DMS114 treated with DMSO at 0.1 percent for 48 hours (cell line): ENCODE results near the gene DCUN1D2.
A peak's percentile ranks its signal among the peaks of the same experiment; 100 is the strongest.
"Not testable (repeated sequence)": the region's sequence is repeated elsewhere in the genome, so short reads cannot be mapped to it uniquely, and the experiment has no call there.

Experiments
- DNase-seq: peaks from one replicate; lab custom pipeline; 2025; ENCODE audit not compliant: unreplicated experiment; lab: John Stamatoyannopoulos, UW

Gene DCUN1D2

DNA sequence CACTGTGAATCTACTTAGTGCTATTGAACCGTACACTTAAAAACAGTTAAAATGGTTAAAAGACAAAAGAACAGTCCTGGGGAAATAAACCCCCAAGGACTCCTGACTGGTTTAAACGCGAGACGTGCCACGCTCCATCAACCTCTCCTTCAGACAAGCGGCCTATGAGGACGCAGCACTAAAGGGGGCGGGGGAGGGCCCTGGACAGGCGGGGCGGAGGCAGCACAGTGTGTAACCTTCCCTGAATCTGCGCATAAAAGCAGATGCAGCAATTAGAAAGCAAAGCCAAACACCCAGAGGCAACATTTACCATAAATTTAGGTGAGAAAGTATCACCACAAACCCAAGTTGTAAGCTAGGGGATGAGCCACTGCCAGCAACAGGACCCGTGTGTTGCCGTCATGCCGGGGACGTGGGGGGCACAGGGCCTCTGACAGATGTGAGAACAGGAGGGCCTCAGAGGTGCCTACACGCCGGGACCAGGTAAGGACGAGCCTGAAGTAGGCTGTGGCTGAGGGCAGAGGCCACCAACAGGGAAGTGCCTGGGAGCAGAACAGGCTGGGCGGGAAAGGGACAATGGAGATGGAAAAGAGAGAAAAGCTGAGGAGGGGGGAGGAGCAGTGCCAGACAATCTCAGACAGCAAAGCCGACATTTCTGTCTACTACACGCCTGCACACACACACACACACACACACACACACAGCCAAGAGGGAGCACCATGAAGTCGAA is 21.9 kb downstream of the DCUN1D2 start:
- DNase-seq: no peak

DNA sequence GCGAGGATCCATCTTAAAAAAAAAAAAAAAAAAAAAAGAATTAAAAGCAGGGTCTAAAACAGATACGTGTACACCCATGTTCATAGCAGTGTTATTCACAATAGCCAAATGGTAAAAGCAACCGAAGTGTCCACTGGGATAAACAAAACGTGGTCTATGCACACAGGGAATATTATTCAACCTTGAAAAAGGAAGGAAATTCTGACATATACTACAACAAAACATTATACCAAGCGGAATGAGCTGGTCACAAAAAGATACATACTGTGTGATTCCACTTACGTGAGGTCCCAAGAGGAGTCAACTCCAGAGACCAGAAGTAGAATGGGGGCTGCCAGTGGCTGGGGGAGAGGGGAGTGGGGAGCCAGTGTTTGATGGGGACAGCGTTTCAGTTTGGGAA is 22.5 kb downstream of the DCUN1D2 start:
- DNase-seq: no peak

DNA sequence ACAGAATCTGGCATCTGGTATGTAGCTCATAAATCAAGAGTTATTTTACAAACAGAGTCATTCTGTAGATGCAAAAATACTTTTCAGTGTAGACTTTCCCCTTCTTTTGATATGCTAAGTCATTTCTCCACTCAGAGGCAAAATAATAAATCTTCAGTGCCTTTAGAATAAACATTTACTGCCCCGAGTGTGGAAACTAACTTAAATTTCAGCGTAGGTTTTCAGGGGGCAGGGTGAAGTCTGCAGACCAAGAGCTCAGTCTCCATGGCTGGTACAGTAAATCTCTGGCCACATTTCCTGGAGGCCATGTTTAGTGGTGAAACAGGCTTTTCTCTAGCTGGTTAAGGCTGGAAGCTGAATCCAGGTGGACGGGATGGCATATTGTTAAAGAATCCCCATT is 24.1 kb downstream of the DCUN1D2 start:
- no peak for DNase-seq

DNA sequence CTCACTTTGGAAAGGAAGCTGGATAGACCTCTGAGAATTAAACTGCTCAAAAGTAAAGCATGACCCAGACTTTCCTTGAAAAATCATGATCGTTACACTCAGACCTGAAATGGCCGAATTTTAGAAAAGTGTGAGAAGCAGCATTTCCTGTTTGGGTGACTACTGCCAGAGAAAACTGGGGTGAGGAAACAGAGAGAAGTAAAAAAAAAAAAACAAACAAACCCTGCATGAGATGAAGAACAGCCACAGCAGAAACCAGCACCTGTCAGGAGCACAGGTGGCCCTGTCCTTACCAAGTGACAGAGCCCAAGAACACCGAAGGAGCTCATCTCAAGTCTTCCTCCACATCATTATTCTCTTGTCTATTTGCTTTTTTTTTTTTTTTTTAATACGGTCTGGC is 25.2 kb downstream of the DCUN1D2 start:
- DNase-seq: no peak

DNA sequence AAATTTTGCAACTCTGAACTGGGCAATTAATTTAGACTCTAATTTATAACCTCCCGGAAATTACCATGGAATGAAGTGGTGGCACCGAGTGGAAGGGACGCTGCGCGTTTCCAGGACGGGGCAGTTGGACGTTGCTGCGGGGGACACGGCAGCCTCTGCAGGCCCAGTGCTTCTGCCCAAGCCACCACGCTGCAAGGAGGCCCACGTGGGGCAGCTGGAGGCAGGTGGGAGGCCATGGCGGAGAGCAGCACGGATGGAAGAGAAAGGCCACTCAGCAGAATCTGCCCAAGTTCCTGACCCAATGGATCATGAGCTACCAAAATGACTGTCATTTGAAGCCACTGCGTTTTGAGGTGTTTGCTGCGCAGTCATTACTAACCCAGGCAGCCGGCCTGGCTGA is 26.0 kb downstream of the DCUN1D2 start:
- DNase-seq: no peak

DNA sequence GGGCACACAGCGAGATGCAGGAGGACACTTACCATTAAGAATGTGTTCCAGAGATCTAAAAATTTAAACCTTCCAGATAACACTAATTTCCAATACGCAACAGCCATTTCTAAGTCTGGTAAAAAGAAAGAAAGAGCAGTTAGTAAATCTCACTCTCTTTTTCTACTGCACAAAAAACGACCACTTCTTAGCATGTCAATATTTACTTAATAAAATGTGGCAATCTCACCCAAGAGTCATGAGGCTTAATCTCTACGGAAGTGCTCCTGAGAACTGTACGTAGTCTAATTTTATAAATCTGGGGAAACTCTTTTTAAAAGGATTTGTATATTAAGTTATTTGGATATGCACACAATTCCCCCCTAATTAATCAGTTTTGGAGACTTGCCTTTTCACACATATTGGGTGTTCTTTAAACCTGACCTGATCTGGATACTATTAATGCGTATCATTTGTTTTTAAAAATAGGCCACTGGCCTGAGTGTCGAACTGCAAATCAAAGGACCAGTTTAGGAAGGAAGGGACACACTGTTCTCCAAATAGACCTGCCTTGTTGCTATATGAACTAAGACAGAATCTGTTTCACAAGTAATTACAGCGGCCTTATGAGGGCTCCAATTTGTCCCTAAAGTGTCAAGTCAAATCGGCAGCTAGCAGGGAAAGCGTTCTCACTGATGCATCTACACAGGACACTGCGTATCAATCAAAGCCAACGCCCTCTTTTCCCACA is 29.3 kb downstream of the DCUN1D2 start:
- DNase-seq: no peak

DNA sequence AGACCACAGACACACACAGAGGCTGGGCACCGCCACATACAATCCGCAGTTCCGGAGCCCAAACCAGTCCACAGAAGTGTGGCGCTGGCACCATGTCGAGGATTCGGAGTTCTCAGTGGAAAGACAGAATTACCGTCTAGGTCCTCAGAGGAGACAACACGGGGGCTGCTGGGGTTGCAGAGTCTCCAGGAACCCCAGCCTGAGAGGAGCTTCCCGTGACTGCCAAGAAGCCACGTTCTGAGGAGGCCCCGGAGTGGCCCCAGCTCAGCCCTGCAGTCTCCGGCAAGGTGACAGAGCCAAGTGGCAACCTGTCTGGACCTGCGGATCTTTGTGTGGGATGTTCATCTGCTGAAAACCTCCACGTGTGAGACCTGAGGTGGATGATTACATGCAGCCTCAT is 29.9 kb downstream of the DCUN1D2 start:
- no peak for DNase-seq

DNA sequence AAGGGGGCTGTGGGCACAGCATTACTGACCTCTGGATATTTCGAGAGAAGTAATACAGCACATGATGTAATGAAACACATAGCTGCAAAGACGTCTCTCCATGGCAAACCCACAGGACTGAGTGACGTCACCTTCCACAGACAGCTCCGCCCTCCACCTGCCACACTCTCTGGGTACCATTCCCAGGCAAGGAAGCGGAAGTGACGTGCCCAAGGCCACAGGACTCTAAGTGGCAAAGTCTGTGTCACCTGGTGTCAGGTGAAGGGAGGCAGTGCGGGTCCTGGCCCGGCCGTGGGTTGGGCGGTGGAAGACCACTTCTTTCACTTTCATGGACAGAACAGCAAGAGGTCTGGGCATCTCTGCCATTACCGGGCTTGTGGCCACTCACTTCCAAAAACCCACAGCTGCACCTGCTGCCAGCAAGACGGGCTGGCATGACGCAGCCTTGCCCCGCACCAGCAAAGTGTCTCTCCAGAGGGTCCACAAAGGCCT is 30.4 kb downstream of the DCUN1D2 start:
- no peak for DNase-seq

DNA sequence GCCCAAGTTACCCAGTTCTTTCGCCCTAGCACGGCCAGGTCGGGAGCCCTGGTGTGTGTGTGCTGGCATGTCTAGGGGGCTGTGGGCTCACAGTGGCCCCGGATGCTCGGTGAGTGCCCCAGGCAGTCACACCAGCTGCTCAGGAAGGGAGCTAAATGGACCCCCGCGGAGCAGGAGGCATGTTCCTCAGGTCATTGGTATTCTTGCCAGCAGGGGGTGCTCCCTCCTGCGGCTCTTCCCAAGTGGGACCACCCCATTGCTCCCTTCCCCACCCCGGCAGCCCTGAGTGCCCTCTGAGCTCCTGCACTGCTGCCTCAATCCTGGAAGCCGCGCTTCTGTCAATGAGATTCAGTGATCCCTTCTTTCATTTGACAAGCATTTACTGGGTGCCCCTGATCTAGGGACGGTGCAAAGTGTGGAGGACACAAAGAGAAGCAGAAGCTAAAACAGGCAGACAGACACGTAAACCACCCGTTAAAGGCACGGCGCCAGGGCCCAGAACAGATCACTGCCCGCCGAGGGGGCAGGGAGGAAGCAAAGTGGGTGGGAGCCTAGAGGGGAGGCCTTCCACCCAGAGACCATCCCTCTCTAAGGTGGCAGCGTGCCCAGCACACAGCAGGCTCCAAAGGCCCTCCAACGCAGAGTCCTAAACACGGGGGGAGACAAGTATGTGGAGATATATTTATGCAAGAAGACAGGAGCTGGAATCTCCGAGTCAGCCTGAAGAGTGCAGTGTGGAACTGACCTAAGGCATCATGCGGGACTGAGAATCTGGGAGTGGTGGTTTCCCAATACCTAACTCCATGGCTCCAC is 32.1 kb downstream of the DCUN1D2 start:
- DNase-seq: no peak

DNA sequence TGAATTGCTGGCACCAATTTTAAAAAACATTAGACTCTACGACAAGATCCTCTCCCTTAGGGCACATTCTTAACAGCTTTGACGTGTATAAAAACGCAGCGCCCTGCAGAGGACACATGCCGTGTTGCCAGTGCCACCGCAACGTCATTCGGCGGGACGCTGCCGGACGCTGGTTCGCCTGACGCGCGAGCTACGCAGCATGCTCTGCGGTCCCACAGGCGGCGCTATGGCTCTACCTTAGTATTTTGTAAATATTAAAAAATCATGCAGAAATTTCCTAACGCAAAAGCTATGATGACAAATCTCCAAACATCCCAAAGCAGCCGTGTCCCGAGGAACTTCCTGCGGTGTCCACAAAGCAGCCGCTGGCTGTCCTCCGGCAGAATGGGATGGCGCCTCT is 33.0 kb downstream of the DCUN1D2 start:
- DNase-seq: no peak

DNA sequence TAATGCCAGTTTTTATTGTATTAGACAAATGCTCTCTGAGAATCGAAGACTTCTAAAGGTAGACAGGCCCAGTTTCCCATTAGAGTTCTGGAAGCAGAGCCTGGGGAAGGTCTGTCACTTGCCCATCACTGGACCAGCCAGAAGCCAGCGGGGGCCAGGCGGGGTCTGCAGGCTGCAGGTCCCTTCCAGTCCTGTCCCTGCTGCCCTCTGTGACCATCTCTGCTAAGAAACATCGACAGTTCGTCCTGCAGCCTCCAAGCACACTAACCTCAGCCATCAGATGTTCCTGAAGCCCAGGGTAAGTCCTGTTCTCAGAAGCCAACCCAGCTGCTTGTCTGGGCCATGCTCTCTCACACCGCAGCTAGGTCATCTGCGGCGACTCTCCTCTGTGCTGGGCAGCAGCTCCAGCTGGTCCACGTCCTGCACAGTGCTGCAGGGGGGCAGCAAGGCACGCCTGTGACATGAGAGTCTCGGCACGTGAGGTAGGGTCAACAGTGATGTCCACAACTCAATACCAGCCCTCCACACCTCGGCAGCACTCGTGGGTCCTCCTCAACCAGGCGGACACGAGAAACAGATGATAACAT is 34.3 kb downstream of the DCUN1D2 start:
- no peak for DNase-seq

DNA sequence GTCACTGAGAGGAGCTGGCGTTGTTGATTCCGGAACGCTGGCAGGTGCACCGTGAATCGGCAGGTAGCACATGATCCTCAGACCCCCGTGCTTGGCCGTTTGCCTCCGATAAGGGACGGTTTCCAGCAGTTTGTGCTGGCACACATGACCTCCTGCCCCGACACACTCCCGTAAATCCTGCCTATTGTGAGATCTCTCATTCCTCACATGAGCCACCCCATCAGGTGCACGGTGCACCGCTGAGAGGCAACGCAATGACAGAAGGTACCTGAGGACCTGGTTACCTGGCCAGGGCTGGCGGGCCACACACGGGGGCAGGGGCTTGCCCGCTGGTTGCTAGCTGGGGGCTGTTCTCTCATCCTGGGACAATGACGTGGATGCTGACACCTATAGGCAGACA is 35.1 kb downstream of the DCUN1D2 start:
- no peak for DNase-seq

DNA sequence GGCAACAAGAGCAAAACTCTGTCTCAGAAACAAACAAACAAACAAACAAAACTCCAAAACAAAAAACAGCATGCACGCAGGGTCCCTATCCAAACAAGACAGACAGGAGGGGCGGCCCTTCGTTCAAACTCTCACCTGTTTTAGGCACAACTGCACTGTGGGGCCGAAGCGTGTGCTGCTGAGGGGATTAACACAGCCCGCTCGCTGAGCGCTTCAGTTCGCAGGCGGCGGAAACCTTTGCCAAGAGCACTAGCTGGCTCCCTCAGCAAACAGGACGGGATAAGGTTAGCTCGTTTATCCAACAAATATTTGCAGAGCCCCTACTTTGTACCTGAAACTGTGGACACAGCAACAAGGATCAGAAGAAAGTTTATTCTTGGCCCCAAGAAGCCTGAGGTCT is 35.6 kb downstream of the DCUN1D2 start:
- no peak for DNase-seq

DNA sequence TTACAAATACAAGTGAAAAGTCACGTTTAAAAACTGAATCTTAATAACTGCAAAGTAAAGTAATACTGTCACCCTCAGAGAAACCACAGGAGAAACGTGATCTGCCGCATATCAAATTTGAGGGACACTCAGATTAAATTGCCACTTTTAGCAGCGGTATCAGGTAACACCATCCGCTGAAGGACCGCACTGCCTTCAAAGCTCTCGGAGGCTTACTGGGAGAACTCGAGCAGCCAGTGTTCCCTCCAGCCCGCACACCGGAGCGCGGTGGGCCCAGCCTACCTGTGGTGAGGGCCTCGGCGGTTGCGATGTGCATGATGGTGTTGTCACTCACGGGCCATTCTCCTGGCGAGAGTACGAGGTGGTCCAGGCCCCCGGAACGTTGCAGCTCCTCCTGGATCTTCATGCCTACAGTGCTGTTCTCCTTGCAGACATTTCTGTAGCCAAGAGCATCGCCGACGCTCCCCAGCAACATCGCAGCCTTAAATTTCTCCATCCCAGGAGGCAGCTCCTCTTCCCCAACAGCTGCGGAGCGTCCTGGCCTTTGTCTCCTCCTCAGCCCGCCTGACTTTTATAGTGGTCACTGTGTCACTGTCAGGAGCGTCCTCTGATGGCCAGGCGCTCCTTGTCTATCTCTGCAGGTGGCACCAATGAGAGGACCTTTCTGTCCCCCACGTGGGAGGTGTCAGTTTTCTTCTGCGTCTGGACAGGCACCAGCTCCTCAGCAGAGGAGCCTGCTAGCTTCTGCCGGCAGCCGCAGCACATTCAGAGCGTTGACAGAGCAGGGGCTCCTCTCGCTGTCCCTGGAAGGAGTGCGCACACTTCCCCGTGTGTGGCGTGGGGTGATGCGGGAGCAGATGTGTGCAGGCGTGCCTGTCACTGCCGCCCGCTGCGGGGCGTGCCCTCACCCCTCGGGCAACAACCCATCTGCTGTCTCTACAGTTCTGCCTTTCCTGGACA is 37.3 kb downstream of the DCUN1D2 start, which contains the start of gene ADPRHL1:
Gene ADPRHL1, minus strand, starts transcription at position 547 of the 960 bp plus-strand sequence. Its CDS starts 51 bp downstream, at position 496.
- DNase-seq: no peak

DNA sequence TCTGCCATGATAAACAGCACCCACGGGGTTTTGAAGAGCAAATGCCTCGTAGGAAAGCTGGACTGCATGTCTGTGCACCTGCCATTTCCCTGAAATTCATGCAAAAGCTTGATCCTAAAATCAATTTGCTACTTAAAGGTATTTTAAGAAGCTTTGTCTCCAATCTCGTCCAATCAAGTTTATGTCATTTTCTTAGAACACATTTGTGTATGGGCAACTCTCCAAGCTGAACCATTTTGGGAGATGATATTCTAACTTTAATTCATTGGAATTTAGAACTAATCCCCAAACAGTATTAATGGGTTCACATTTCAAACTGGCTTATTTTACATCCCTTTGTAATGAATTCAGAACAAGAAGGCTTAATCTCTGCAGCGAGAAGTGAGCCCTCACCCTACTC is 38.0 kb downstream of the DCUN1D2 start:
- no peak for DNase-seq

DNA sequence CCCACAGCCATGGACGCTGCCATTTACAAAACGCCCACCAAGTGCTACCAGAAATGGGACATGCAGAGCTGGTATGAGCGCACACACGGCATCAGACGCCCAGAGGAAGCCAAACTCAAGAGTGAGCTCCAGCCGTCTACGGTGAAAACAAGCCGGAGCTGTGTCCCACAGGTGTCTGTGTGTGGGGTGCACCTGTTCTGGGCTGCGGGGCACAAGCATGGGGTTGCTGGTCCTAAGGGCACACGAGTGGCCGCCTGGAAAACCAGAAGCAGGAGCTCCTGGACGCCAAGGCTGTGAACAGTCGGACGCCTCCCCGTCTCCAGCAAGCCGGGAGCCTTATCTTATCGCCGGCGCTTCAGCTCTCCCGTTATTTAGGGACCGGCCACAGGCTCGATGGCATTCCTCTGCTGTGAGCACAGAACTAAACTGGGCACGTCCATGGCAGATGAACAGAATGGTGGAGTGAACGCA is 38.5 kb downstream of the DCUN1D2 start:
- no peak for DNase-seq

DNA sequence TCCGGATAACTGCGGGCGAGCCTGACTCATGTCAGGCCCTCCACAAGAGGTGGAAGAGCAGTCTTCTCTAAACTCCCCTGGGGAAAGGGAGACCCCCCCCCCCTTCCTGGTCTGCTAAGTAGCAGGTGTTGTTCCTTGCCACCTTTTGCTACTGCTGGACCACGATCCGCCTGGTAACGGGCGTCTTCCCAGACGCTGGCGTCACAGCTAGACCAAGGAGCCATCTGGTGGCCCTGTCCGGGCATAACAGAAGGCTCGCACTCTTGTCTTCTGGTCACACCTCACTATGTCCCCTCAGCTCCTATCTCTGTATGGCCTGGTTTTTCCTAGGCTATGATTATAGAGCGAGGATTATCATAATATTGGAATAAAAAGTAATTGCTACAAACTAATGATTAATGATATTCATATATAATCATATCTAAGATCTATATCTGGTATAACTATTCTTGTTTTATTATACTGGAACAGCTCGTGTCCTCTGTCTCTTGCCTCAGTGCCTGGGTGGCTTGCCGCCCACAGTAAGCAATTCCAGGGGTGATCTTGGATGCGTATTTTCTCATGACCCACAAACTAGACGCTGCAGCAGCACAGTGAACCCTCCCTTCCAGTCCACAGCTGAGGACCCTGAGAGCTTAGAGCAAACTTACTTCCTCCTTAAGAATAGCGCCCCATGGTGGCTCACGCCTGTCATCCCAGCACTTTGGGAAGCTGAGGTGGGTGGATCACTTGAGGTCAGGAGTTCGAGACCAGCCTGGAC is 39.5 kb downstream of the DCUN1D2 start:
- DNase-seq: peak; percentile 2

DNA sequence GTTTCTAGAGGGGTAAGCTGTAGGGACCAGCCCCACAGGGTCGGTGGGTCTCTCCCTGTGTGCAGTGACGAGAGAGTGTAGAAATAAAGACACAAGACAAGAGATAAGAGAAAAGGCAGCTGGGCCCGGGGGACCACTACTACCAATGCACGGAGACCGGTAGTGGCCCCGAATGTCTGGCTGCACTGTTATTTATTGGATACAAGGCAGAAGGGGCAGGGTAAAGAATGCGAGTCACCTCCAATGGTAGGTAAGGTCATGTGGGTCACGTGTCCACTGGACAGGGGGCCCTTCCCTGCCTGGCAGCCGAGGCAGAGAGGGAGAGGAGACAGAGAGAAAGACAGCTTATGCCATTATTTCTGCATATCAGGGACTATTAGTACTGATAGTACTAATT is 40.2 kb downstream of the DCUN1D2 start:
- not testable (repeated sequence) for DNase-seq

DNA sequence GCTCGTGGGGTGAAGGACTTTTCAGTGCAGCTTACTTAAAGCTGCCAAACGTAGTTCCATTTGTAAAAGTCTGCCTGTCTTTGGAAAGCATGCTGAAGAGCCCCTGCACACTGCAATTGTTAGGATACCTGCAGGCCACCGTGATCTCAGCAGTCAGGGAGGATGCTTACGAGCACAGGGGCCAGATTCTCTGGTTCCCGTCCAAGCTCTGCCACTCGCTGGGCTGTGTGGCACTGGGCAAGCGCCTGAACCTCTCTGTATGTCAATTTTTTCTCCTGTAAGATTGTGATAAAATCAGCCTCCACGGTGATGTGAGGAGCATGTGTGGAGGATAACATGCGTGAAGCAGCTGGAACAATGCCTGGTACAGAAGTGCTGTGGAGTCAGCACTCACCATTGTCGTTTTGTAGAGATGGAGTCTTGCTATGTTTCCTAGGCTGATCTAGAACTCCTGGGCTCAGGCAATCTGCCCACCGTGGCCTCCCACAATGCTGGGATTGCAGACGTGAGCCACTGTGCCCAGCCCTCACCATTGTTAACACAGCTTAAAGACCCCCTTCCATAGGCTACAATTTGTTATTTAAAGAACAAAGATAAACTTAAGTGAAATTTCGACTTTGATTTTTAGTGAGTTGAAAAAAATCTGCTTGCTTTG is 40.7 kb downstream of the DCUN1D2 start:
- DNase-seq: no peak
